Endothelial cell of umbilical vein (primary cell): ENCODE data around the gene ZNF581. TPM values are rescaled to one million over a fixed set of nuclear protein-coding genes. Genes with fewer than 3 reads are reported as not detected.

ENCODE experiments used
- BruUV-seq: library from RNA; stranded (reverse); fragments of 400-500 nt; replicated peaks from 2 replicates; lab custom pipeline; 2021; lab: Mats Ljungman, UMichigan
- CTCF ChIA-PET: fragments of 300-600, 350-600 bp; sonication (Branson Sonifier 250); formaldehyde crosslinking; loops from one replicate; lab custom pipeline; 2021; ENCODE audit warnings: antibody characterized with exemption, inconsistent platforms; lab: Charles Lee
- POLR2A ChIA-PET: fragments of 300-600, 350-600 bp; sonication (Branson Sonifier 250); formaldehyde crosslinking; loops from one replicate; lab custom pipeline; 2021; ENCODE audit warnings: antibody characterized with exemption, inconsistent platforms; lab: Charles Lee
- DNase-seq: peaks from one replicate; pipeline ENCODE4 v3.0.0-alpha.2; 2011; ENCODE audit warnings: low read depth, low spot score
- FAIRE-seq: peaks from 2 replicates; lab custom pipeline; 2011; peaks lifted over from hg19 to GRCh38; lab: Jason Lieb, UNC
- H2AFZ ChIP-seq: 2 replicates; pipeline ENCODE4 v1.6.0; 2012; ENCODE audit warnings: low read depth, low read length, control low read depth, inconsistent platforms
- H3K27ac ChIP-seq: 2 replicates; pipeline ENCODE4 v1.5.1; 2011; ENCODE audit warnings: low read depth, mild to moderate bottlenecking, control low read depth, low read length, moderate library complexity; ENCODE audit not compliant: insufficient read depth
- H3K27me3 ChIP-seq, 2 experiments: 2 replicates each; pipeline versions ENCODE4 v1.6.0 to v1.6.1; 2011; ENCODE audit warnings: low read length in 2 of 2, mixed read lengths in 1 of 2; ENCODE audit not compliant: control insufficient read depth in 2 of 2, insufficient read depth in 2 of 2
- H3K36me3 ChIP-seq, 2 experiments: 2 replicates in 1 of 2; 3 replicates in 1 of 2; pipeline ENCODE4 v1.5.1; 2011; ENCODE audit warnings: low read length in 2 of 2, mild to moderate bottlenecking in 1 of 2, moderate library complexity in 1 of 2; ENCODE audit not compliant: control insufficient read depth in 2 of 2, insufficient read depth in 2 of 2; ENCODE audit errors: extremely low read depth in 1 of 2
- H3K4me1 ChIP-seq: 3 replicates; pipeline ENCODE4 v1.5.1; 2011; ENCODE audit warnings: mild to moderate bottlenecking, low read length; ENCODE audit not compliant: control insufficient read depth, insufficient read depth; ENCODE audit errors: extremely low read depth
- H3K4me2 ChIP-seq: 2 replicates; pipeline ENCODE4 v1.6.1; 2011; ENCODE audit warnings: low read length, control low read depth, mixed read lengths; ENCODE audit not compliant: insufficient read depth
- H3K4me3 ChIP-seq, 3 experiments: fragments of 200-600 bp in 1 of 3; sonication (generic), shearing (Covaris generic) in 1 of 3; replicated peaks in 1 of 3; 2 replicates each; pipeline ENCODE4 v1.5.1; 2011 to 2016; ENCODE audit warnings: control low read depth in 3 of 3, low read length in 3 of 3, mild to moderate bottlenecking in 2 of 3, inconsistent platforms in 1 of 3, low read depth in 1 of 3, moderate library complexity in 1 of 3; ENCODE audit not compliant: insufficient read depth in 1 of 3
- H3K79me2 ChIP-seq: 2 replicates; pipeline ENCODE4 v1.6.0; 2012; ENCODE audit warnings: low read length, inconsistent platforms; ENCODE audit not compliant: control insufficient read depth, insufficient read depth
- H3K9ac ChIP-seq: replicated peaks from 2 replicates; pipeline ENCODE3; 2011; ENCODE audit warnings: low read length, control low read depth; ENCODE audit not compliant: insufficient read depth; ENCODE audit errors: extremely low read depth
- H3K9me1 ChIP-seq: replicated peaks from 3 replicates; pipeline ENCODE4 v1.6.0; 2011; ENCODE audit warnings: mild to moderate bottlenecking, low read length; ENCODE audit not compliant: control insufficient read depth, insufficient read depth; ENCODE audit errors: extremely low read depth
- H3K9me3 ChIP-seq: replicated peaks from 2 replicates; pipeline ENCODE4 v1.5.1; 2012; ENCODE audit warnings: low read length, inconsistent platforms; ENCODE audit not compliant: control insufficient read depth, insufficient read depth
- H4K20me1 ChIP-seq: replicated peaks from 2 replicates; pipeline ENCODE3; 2011; ENCODE audit warnings: mild to moderate bottlenecking, low read length; ENCODE audit not compliant: control insufficient read depth, insufficient read depth; ENCODE audit errors: extremely low read depth
- EZH2 ChIP-seq: IDR thresholded peaks from 2 replicates; pipeline ENCODE4 v1.6.1; 2012; ENCODE audit warnings: borderline replicate concordance, low read depth, mild to moderate bottlenecking, moderate library complexity, low read length, inconsistent platforms; ENCODE audit not compliant: severe bottlenecking
- GATA2 ChIP-seq: IDR thresholded peaks from 2 replicates; pipeline ENCODE4 v1.7.0; 2011; ENCODE audit warnings: low read depth, mild to moderate bottlenecking, moderate library complexity, mixed read lengths, low read length; ENCODE audit not compliant: insufficient read length, insufficient read depth
- MYC ChIP-seq: IDR thresholded peaks from one replicate; pipeline ENCODE4 v1.6.1; 2011; ENCODE audit warnings: mild to moderate bottlenecking, low read depth, low read length
- POLR2A ChIP-seq: IDR thresholded peaks from 2 replicates; pipeline ENCODE4 v1.6.1; 2012; ENCODE audit warnings: low read depth, mild to moderate bottlenecking, control low read depth, low read length
- dilution Hi-C: fragments of 300-500 bp; cut with MboI; formaldehyde crosslinking; loops from one replicate; pipeline ENCODE4 v1.15.0; 2019; ENCODE audit warnings: low sequenced_read_pairs; ENCODE audit not compliant: extremely low pct_ligation_motif_present
- intact Hi-C: fragments of 100-400 bp; cut with micrococcal nuclease; formaldehyde crosslinking; loops from one replicate; pipeline ENCODE4 v1.10.0; 2022
- polyA plus RNA-seq, 4 experiments: library from polyadenylated mRNA; depleted of rRNA in 3 of 4; stranded (reverse) in 3 of 4; unstranded in 1 of 4; fragments of >200 nt; gene quantifications; 2 replicates each; pipeline versions ENCODE4 v1.2.1 to v1.2.3, GENCODE V29; 2011 to 2012; ENCODE audit warnings: missing spikeins in 1 of 4
- total RNA-seq: library from RNA; stranded (reverse); gene quantifications from 2 replicates; pipeline ENCODE4 v1.2.3, GENCODE V29; 2021
- TF ChIP-seq, protein P1 (sequence below), 2 donors: IDR thresholded peaks; 1 replicate in 1 of 2; 2 replicates in 1 of 2; pipeline ENCODE4 v1.5.1; 2011; ENCODE audit warnings: low read length in 2 of 2, mild to moderate bottlenecking in 2 of 2, moderate library complexity in 2 of 2, control low read depth in 1 of 2, inconsistent platforms in 1 of 2, low read depth in 1 of 2; ENCODE audit not compliant: insufficient read depth in 1 of 2; ENCODE audit errors: extremely low read depth in 1 of 2
- TF ChIP-seq, protein P2 (sequence below): IDR thresholded peaks from 2 replicates; pipeline ENCODE4 v1.6.1; 2011; ENCODE audit not compliant: insufficient read depth, insufficient read length

Gene ZNF581
- total and polyA plus RNA-seq, 2 donors (not counting 3 experiments of a cell fraction or from before 2014, with no cell fraction given): 31.4 to 32.3 TPM

DNA sequence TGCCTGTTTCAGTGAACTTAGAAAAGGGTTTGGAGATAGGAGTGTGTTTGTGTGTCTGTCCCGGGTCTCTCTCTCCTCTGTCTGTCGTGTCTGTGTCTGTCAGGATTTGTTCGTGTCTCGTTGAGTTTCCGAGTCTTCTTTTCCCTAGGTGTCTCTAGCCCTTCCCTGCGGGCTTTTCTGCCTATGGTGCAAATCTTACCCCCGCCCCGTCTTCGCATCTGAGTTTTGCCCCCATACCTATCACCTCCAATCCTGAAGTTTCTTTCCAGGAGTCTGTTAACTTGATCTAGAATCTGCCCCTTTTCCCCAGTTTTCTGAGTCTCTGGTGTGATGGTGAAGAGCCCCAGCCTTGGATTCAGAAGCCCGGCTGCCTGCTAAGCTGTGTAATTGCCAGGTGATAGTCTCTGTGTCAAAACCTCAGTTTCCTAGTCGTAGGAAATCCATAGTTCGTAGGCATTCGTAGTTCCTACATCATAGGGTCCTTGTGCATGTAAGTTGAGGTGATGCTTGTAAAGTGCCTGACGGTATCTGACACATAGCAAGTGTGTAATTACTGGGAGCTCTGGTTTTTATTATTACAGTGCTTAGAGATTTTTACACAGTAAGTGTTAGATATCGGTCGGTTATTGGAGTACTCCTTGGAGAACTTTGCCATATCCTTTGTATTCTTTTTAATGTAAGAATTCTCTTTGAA, 32.4 kb downstream of the ZNF581 start:
- TSS peak; percentile 45 for BruUV-seq
- CTCF ChIA-PET: interaction anchor here (0.8 to 1.2 kb wide), 3 partner anchors 22 to 134 kb away, joined by 3 to 4 read pairs (median 3); no protein-coding TSS in a partner anchor
- no peak overlapping the region for H2AFZ ChIP-seq
- H3K9me3 ChIP-seq: no peaks in the 10 kb centered on the region
- intact Hi-C loops (loop anchor here (1.0 kb wide), 1 partner anchor 22 kb away; no protein-coding TSS in a partner anchor), dilution Hi-C loops (no loop called here)
- peak; percentile 29 for DNase-seq
- peaks cover 5% of the 10 kb centered on the region for H4K20me1 ChIP-seq
- no peaks in the 10 kb centered on the region for H3K9me1 ChIP-seq
- POLR2A ChIA-PET: interaction anchor here (0.5 kb wide), 1 partner anchor 182 kb away, joined by 3 read pairs; no protein-coding TSS in a partner anchor
- peaks cover 44% of the 10 kb centered on the region for H3K4me1 ChIP-seq
- peak; percentile 79 for FAIRE-seq
- H3K9ac ChIP-seq: peak overlapping the region; percentile 75
- peak overlapping the region; percentile 17 to 65 (median 63) for H3K4me3 ChIP-seq
- peaks cover 79% of the 10 kb centered on the region for H3K79me2 ChIP-seq
- TF ChIP-seq POLR2A: no peak
- TF ChIP-seq EZH2: no peak
- TF ChIP-seq, protein P1, sequence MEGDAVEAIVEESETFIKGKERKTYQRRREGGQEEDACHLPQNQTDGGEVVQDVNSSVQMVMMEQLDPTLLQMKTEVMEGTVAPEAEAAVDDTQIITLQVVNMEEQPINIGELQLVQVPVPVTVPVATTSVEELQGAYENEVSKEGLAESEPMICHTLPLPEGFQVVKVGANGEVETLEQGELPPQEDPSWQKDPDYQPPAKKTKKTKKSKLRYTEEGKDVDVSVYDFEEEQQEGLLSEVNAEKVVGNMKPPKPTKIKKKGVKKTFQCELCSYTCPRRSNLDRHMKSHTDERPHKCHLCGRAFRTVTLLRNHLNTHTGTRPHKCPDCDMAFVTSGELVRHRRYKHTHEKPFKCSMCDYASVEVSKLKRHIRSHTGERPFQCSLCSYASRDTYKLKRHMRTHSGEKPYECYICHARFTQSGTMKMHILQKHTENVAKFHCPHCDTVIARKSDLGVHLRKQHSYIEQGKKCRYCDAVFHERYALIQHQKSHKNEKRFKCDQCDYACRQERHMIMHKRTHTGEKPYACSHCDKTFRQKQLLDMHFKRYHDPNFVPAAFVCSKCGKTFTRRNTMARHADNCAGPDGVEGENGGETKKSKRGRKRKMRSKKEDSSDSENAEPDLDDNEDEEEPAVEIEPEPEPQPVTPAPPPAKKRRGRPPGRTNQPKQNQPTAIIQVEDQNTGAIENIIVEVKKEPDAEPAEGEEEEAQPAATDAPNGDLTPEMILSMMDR (IDR thresholded peaks at IDR 0.05; ENCODE audit: extremely low read depth in 1 of 2, insufficient read depth in 1 of 2, low read depth in 1 of 2, low read length in 2 of 2): no peak
- TF ChIP-seq, protein P2, sequence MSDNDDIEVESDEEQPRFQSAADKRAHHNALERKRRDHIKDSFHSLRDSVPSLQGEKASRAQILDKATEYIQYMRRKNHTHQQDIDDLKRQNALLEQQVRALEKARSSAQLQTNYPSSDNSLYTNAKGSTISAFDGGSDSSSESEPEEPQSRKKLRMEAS: no peak
- no peak for TF ChIP-seq MYC
- TF ChIP-seq GATA2: no peak
- H3K27ac ChIP-seq: peak overlapping the region; percentile 68
- H3K27me3 ChIP-seq: no peaks in the 10 kb centered on the region
- peaks cover 13 to 16% of the 10 kb centered on the region in 2 experiments for H3K36me3 ChIP-seq
- H3K4me2 ChIP-seq: peak overlapping the region; percentile 91
